Measurements from ENCODE around the gene TSHZ2.

TSHZ2 gene

DNA sequence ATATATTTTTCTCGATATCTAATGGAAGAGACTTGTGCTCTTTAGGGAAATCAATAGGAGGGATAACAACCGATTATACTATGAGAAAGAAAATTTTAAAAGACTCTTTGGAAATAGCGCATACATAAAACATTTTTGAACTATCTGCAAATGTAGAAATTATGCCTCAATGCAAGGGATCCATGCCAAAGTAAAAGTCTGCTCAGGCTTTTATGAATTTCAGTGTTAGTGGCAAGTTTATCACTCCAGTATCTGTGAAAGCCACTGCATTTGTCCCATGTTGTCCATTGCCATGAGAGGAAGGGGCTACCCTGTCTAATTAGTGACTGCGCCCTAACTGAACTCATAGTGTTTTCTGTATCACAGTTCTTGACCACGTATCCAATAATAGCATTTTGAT, 81.4 kb downstream of the TSHZ2 start:
- TF ChIP-seq CEBPB (IDR thresholded peaks at IDR 0.05) = no peak
- no peak for TF ChIP-seq CREB1 (IDR thresholded peaks at IDR 0.05; ENCODE audit: low read depth)
- no peak for TF ChIP-seq TEAD4 (IDR thresholded peaks at IDR 0.05)
- no peak for TF ChIP-seq TAF1 (IDR thresholded peaks at IDR 0.05; ENCODE audit: low read depth)
- TF ChIP-seq NFIC (IDR thresholded peaks at IDR 0.05) = no peak
- TF ChIP-seq, protein P1, sequence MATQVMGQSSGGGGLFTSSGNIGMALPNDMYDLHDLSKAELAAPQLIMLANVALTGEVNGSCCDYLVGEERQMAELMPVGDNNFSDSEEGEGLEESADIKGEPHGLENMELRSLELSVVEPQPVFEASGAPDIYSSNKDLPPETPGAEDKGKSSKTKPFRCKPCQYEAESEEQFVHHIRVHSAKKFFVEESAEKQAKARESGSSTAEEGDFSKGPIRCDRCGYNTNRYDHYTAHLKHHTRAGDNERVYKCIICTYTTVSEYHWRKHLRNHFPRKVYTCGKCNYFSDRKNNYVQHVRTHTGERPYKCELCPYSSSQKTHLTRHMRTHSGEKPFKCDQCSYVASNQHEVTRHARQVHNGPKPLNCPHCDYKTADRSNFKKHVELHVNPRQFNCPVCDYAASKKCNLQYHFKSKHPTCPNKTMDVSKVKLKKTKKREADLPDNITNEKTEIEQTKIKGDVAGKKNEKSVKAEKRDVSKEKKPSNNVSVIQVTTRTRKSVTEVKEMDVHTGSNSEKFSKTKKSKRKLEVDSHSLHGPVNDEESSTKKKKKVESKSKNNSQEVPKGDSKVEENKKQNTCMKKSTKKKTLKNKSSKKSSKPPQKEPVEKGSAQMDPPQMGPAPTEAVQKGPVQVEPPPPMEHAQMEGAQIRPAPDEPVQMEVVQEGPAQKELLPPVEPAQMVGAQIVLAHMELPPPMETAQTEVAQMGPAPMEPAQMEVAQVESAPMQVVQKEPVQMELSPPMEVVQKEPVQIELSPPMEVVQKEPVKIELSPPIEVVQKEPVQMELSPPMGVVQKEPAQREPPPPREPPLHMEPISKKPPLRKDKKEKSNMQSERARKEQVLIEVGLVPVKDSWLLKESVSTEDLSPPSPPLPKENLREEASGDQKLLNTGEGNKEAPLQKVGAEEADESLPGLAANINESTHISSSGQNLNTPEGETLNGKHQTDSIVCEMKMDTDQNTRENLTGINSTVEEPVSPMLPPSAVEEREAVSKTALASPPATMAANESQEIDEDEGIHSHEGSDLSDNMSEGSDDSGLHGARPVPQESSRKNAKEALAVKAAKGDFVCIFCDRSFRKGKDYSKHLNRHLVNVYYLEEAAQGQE (IDR thresholded peaks at IDR 0.05; ENCODE audit: low read depth) = no peak
- TF ChIP-seq EP300 (IDR thresholded peaks at IDR 0.05; ENCODE audit: borderline replicate concordance) = no peak
- TF ChIP-seq YY1 (IDR thresholded peaks at IDR 0.05; ENCODE audit: low read depth) = no peak

GRCh38 chr20:53055367-53056067, 83.4 kb downstream of the TSHZ2 start:
- no peak for TF ChIP-seq ZBTB7A (IDR thresholded peaks at IDR 0.05; ENCODE audit: low read depth)
- TF ChIP-seq CEBPB (IDR thresholded peaks at IDR 0.05) = no peak
- no peak for TF ChIP-seq RAD21 (IDR thresholded peaks at IDR 0.05; ENCODE audit: low read depth)

- TF ChIP-seq CREB1 (IDR thresholded peaks at IDR 0.05; ENCODE audit: low read depth) (no peak), CEBPB (IDR thresholded peaks at IDR 0.05) (no peak), YY1 (IDR thresholded peaks at IDR 0.05; ENCODE audit: low read depth) (no peak), RAD21 (IDR thresholded peaks at IDR 0.05; ENCODE audit: low read depth) (no peak), ZBTB7A (IDR thresholded peaks at IDR 0.05; ENCODE audit: low read depth) (no peak), USF1 (IDR thresholded peaks at IDR 0.05) (no peak), EGR1 (IDR thresholded peaks at IDR 0.05) (no peak), FOXM1 (IDR thresholded peaks at IDR 0.05; ENCODE audit: borderline replicate concordance, low read depth) (no peak), EP300 (IDR thresholded peaks at IDR 0.05; ENCODE audit: borderline replicate concordance) (no peak), TCF12 (IDR thresholded peaks at IDR 0.05; ENCODE audit: low read depth) (no peak), TEAD4 (IDR thresholded peaks at IDR 0.05) (no peak), TAF1 (IDR thresholded peaks at IDR 0.05; ENCODE audit: low read depth) (no peak), NFIC (IDR thresholded peaks at IDR 0.05) (no peak)
- TF ChIP-seq, protein P1 (IDR thresholded peaks at IDR 0.05; ENCODE audit: low read depth) = no peak
- TF ChIP-seq, protein P2, sequence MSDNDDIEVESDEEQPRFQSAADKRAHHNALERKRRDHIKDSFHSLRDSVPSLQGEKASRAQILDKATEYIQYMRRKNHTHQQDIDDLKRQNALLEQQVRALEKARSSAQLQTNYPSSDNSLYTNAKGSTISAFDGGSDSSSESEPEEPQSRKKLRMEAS (IDR thresholded peaks at IDR 0.05) = no peak
Measured at GRCh38 chr20:53057579-53057978, 85.4 kb downstream of the TSHZ2 start.

- TF ChIP-seq ZBTB7A (IDR thresholded peaks at IDR 0.05; ENCODE audit: low read depth) (no peak), TCF12 (IDR thresholded peaks at IDR 0.05; ENCODE audit: low read depth) (no peak), YY1 (IDR thresholded peaks at IDR 0.05; ENCODE audit: low read depth) (no peak), FOXM1 (IDR thresholded peaks at IDR 0.05; ENCODE audit: borderline replicate concordance, low read depth) (no peak), RAD21 (IDR thresholded peaks at IDR 0.05; ENCODE audit: low read depth) (no peak), EP300 (IDR thresholded peaks at IDR 0.05; ENCODE audit: borderline replicate concordance) (no peak), NFIC (IDR thresholded peaks at IDR 0.05) (no peak), EGR1 (IDR thresholded peaks at IDR 0.05) (no peak), TEAD4 (IDR thresholded peaks at IDR 0.05) (no peak), USF1 (IDR thresholded peaks at IDR 0.05) (no peak), TAF1 (IDR thresholded peaks at IDR 0.05; ENCODE audit: low read depth) (no peak)
- TF ChIP-seq, protein P1 (IDR thresholded peaks at IDR 0.05; ENCODE audit: low read depth) = no peak
- TF ChIP-seq, protein P2 (IDR thresholded peaks at IDR 0.05) = no peak
Measured at GRCh38 chr20:53059848-53060247, 87.7 kb downstream of the TSHZ2 start.

Data from Ishikawa (cell line).